MM.1S (cell line): Measurements from ENCODE around the gene TUBB4A.

Source experiments
- CTCF ChIP-seq: fragments of 300-600 bp; sonication (generic); IDR thresholded peaks from 2 replicates; pipeline ENCODE4 v1.5.1; 2016; ENCODE audit warnings: antibody characterized with exemption, low read length, mixed read lengths
- EZH2 ChIP-seq: fragments of 300-600 bp; sonication (generic); optimal IDR thresholded peaks from 2 replicates; pipeline ENCODE3; 2017; ENCODE audit warnings: low read depth, mild to moderate bottlenecking, antibody characterized with exemption, low read length, mixed read lengths
- EZH2phosphoT487 ChIP-seq: fragments of 300-600 bp; sonication (generic); IDR thresholded peaks from 2 replicates; pipeline ENCODE4 v1.6.1; 2018; ENCODE audit warnings: antibody characterized with exemption, low read length

- TF ChIP-seq CTCF (no peak), EZH2 (no peak), EZH2phosphoT487 (no peak)
These were observed 19.9 kb upstream of the TUBB4A start for GRCh38 chr19:6521718-6522646.
